GM21381 (cell line): ENCODE results near the gene NAA16.

ENCODE experiments used
- ATAC-seq: cut with Tn5 transposase; IDR thresholded peaks from one replicate; pipeline ENCODE4 v1.9.1; 2021; ENCODE audit warnings: mild to moderate bottlenecking, moderate library complexity; ENCODE audit not compliant: unreplicated experiment

The NAA16 gene

DNA sequence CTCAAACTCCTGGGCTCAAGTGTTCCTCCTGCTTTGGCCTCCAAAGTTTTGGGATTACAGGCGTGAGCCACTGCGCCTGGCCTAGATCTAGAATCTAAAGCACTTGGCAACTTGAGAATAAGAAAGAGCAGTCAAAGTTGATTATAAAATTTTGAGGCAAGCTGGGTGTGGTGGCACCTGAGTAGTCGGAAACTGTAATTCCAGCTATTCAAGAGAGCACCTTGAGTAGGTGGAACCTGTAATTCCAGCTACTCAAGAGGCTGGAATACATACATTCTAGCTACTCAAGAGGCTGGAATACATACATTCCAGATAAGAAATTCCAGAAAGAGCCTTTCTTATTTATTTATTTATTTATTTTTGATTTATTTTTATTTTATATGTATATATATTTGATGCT lies 8.3 kb upstream of the NAA16 start:
- ATAC-seq = no peak

DNA sequence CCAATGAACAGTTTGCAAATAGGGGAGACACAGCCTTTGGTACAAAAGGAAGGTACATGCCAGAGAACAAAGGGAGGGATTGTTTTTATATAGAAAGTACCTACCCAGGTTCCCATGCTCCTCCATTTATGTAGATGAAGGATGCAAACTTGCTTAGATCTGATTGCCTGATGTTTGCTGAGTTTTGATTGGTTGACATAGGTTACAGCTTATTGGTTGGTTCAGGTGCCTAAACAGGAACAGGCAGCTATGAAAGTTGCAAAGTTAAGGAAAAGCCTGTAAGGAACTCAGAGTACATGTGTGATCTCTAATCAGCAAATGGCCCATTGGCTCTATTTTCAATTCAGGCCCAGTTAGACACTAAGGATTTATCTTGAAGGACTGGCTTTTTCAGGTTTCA lies 6.5 kb upstream of the NAA16 start:
- no peak for ATAC-seq

GRCh38 chr13:41306271-41307145 lies 4.6 kb upstream of the NAA16 start:
- no peak for ATAC-seq

- no peak for ATAC-seq
Observed at GRCh38 chr13:41307884-41308640, 3.0 kb upstream of the NAA16 start.

DNA sequence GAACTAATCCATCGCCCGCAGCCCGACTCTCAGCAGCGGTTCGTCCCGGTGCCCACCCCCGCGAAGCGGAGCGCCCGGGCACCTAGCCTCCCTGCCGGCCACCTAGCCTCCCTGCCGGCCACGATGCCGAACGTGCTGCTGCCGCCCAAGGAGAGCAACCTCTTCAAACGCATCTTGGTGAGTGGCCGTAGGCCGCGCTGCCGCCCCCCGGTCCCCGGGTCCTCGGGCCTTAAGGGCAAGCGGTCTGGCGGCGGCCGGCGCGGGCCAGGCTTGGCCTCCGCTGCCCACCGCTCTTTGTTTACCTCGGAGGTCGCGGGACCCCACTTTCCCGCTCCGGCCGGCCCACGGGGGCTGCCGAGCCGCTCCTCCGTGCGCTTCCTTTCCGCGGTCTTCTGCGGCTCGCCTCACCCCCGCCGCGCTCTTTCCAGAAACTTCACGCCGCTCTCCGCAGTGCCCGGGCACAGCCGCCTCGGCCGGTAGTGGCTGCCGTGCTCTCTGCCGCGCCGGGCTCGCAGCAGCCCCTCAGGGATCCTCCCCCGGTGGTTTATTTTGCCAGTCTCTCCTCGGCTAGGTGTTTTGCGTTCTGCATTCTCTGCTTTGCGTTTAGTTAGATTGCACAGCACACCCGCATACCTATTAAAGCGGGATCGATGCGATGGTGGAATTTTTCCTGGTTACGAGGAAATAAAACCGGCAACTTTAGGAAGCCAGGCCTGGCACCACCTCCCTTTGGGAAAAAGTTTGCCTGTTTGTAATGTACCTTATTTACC lies 524 bp downstream of the NAA16 start:
- peak; percentile 47 for ATAC-seq

DNA sequence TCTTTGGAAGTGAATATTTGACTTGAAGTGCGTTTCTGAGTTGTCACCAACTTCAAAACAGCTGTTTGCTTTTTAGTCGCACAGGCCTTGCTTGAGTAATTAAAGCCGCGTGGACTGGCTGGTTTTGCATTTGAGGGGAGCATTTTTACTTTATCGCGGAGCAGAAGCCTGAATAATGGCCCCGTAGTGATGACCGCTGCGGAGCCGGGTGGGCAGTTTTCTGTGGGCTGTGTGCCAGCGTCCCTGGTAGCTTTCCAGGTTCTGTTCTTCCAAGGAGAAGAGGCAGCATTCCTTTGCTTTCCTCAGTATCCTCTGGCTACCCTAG lies 1.1 kb downstream of the NAA16 start:
- no peak for ATAC-seq

DNA sequence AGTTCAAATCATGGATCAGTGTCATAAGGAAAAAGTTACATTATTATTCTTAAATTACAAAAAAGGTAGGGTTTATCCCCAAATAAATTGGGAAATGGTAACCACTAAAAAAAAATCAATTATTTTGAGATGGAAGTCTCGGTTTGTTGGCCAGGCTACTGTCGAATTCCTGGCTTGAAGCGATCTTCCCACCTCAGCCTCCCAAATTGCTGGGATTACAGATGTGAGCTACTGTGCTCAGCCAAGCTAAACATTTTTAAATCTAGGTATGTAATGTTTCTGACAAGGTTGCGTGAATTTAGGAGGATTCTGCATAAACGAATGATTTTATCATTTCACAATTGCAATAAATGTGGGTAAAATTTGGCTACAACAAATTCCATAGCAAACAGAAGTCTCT lies 2.0 kb downstream of the NAA16 start:
- no peak for ATAC-seq

GRCh38 chr13:41313659-41314197 lies 2.7 kb downstream of the NAA16 start:
- ATAC-seq = no peak

DNA sequence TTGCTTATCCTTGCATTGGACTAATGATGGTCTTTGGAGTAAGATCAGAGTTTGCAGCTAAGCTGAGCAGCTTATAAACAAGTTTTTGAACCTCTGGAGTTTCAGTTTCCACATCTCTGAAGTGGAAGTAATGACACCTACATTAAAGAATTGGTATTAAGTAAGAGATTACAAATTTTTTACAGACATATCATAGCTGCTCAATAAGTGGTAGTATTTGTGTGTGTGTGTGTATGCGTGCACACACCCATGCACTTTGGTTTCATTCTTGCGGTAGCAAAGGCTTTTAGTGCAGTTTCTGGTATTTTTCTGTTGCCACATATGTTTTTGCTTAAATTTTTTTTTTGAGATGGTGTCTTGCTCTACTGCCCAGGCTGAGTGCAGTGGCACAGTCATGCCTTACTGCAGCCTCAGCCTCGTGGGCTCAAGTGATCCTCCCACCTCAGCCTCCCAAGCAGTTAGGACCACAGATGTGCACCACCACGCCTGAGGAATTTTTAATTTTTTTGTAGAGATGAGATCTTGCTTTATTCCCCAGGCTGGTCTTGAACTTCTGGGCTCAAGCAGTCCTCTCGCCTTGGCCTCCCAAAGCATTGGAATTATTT lies 4.5 kb downstream of the NAA16 start:
- ATAC-seq = no peak

DNA sequence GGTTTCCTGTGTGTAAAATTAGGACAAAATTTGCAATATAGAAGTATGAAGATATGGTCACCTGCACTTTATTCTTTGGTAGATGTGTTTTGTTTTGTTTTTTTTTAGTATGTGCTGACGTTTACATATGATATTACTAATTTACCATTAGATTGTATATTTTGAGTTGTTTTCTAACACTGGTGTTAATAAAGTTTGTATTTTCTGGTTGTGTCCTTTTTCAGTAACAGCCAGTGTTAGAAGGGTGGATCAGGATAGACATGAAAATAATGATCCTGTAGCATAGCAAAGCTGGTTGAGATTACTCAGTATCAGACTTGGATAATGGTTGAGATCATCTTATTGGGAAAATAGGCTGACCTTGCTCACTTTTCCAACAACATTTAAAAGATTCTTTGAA lies 6.2 kb downstream of the NAA16 start:
- ATAC-seq = no peak

DNA sequence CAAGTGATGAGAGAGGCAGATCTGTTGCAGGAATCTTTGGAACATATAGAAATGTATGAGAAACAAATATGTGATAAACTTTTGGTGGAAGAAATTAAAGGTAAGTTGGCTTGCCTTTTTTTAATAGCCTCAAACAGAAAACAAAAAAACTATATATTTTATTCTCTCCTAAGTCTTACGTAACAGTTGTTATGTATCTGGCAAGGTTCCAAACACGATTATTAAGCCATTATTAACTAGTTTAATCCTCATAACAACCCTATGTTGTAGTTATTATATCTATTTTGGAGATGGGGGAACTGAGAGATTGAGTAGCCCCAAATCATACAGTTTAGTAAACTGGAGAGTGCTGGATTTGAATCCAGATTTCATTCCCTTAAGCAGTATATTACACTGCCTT lies 14.7 kb downstream of the NAA16 start:
- ATAC-seq = no peak

GRCh38 chr13:41326661-41327060 lies 15.6 kb downstream of the NAA16 start:
- no peak for ATAC-seq

- no peak for ATAC-seq
Observed at GRCh38 chr13:41327994-41328790, 17.1 kb downstream of the NAA16 start.

- ATAC-seq = no peak
Observed at GRCh38 chr13:41332829-41333228, 21.8 kb downstream of the NAA16 start.

DNA sequence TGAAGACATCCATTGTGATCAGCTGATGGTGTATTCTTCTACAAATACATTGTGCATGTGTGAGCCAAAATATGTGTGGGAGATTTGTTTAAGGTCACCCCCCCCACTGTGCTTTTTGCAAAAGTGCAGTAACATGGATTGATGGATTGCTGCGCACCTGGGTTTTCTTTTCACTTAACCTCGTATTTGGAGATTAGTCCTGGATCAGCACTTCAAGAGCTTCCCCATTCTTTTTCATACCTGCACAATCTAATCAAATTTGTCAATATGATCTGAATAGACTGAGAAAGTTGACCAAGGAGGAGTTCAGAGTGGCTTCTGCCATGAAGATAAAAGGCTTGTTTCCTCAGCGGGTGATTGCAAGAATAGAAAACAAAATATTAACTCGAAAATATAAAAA lies 23.7 kb downstream of the NAA16 start:
- ATAC-seq = no peak

DNA sequence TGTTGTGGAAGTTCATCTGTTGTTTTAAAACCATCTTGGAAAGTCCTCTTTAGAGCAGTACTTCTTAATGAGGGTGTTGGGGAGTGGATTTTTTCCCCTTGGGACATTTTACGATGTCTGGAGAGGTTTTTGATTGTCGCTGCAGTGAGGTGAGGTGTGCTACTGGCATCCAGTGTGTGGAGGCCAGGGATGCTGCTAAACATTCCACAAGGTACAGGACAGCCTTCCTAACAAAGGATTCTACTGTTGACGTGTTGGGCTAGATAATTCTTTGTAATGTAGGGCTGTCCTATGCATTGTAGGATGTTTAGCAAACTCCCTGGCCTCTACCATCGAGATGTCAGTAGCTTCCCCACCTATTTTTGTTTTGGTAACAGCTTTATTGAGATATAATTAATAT lies 33.3 kb downstream of the NAA16 start:
- ATAC-seq = no peak

DNA sequence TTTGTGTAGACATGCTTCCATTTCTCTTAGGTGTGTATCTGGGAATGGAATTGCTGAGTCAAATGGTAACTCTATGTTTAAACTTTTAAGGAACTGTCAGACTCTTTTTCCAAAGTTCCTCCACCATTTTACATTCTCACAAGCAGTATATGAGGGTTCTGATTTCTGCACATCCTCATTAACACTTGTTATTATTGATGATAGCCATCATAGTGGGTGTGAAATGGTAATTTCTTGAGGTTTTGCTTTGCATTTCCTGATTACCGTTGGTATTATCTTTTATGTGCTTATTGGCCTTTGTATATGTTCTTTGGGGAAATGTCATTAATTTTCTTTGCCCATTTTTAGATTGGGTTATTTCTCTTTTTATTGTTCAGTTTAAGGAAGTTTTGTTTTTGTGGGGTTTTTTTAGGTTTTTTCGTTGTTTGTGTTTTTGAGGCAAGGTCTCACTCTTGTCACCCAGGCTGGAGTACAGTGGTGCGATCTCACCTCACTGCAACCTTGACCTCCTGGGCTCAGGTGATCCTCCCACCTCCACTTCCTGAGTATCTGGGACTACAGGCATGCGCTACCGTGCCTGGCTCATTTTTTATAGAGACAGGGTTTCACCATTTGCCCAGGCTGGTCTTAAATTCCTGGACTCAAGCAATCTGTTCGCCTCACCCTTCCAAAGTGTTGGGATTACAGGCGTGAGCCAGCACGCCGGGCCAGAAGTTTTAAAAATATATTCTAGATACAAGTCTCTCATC lies 34.3 kb downstream of the NAA16 start:
- no peak for ATAC-seq

DNA sequence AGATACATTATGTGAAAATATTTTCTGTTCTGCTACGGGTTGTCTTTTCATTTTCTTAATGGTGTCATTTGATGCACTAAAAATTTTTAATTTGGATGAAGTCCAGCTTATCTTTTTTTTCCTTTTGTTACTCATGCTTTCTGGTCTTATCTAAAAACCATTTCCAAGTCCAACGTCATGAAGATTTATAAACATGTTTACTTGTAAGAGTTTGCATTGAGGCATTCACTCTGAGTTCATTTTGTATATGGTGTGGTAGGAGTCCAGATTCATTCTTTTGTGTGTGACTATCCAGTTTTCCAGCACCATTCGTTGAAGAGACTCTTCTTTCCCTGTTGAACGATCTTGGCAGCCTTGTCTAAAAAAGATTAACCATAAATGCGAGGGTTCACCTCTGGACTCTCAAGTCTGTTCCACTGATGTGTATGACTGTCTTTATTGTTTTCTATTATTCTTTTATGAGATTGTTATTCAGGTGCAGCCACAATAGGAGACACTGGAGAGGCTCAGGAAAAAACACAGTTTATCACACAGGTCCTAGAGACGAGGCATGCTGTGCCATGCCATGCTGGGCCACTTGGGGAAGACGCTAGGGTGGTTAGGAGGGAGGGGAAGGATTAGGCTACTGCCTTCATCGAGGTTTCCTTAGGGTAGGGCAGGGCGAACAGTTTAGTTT lies 35.0 kb downstream of the NAA16 start:
- ATAC-seq = no peak
